Vagina (tissue), 2 donors: ENCODE measurements around the gene CD1C. TPM values are rescaled to one million over a fixed set of nuclear protein-coding genes. Genes with fewer than 3 reads are reported as not detected.
"Not testable (repeated sequence)": the region's sequence is repeated elsewhere in the genome, so short reads cannot be mapped to it uniquely, and the experiment has no call there.

Source experiments
- DNase-seq, 2 donors: peaks; one replicate each; pipeline ENCODE4 v3.0.0-alpha.2; 2017; ENCODE audit errors: extremely low spot score in 2 of 2
- H3K27ac ChIP-seq: fragments of 200-600 bp; sonication (generic); one replicate; pipeline ENCODE4 v1.5.1; 2019
- H3K27me3 ChIP-seq: fragments of 200-600 bp; sonication (generic); one replicate; pipeline ENCODE4 v1.5.1; 2019
- H3K36me3 ChIP-seq, 2 donors: fragments of 200-600 bp; sonication (generic); one replicate each; pipeline ENCODE4 v1.5.1; 2017 to 2019
- H3K4me1 ChIP-seq: fragments of 200-600 bp; sonication (generic); one replicate; pipeline ENCODE4 v1.5.1; 2019
- H3K4me3 ChIP-seq, 2 donors: fragments of 200-600 bp; sonication (generic); 1 replicate in 1 of 2; 2 replicates in 1 of 2; pipeline ENCODE4 v1.5.1; 2016 to 2019
- H3K9me3 ChIP-seq: fragments of 200-600 bp; sonication (generic); one replicate; pipeline ENCODE4 v1.5.1; 2019
- CTCF ChIP-seq, 3 experiments: fragments of 450-650 bp in 2 of 3; fragments of 200-600 bp in 1 of 3; sonication (generic) in 1 of 3; IDR thresholded peaks; one replicate each; pipeline ENCODE4 v1.5.1; 2017 to 2019; ENCODE audit warnings: antibody characterized with exemption in 3 of 3, mild to moderate bottlenecking in 2 of 3, moderate library complexity in 2 of 3
- POLR2A ChIP-seq, 2 donors: fragments of 450-650 bp; IDR thresholded peaks; one replicate each; pipeline ENCODE4 v1.6.1; 2017; ENCODE audit warnings: antibody characterized with exemption in 2 of 2, mild to moderate bottlenecking in 2 of 2, moderate library complexity in 2 of 2
- POLR2AphosphoS5 ChIP-seq, 2 donors: sonication (generic); formaldehyde crosslinking; IDR thresholded peaks; one replicate each; pipeline ENCODE4 v1.9.0; 2017; ENCODE audit warnings: antibody characterized with exemption in 2 of 2, mild to moderate bottlenecking in 2 of 2, low read depth in 1 of 2; ENCODE audit not compliant: insufficient read depth in 1 of 2
- intact Hi-C: fragments of 100-400 bp; cut with DNase I; formaldehyde crosslinking; loops from one replicate; pipeline ENCODE4 v1.15.1; 2023
- total RNA-seq: library from RNA; depleted of rRNA; stranded (reverse); fragments of >200 nt; gene quantifications from one replicate; pipeline ENCODE4 v1.2.3, GENCODE V29; 2016

CD1C gene
- total RNA-seq, 1 donor from 2014 or later: 9.6 TPM

- intact Hi-C loops: no loop called here
- TF ChIP-seq POLR2AphosphoS5 (IDR thresholded peaks at IDR 0.05; ENCODE audit: insufficient read depth in 1 of 2, low read depth in 1 of 2) (no peak), CTCF (IDR thresholded peaks at IDR 0.05) (no peak), POLR2A (IDR thresholded peaks at IDR 0.05) (no peak)
- Histone ChIP-seq H3K4me3 (no peak overlapping the region), H3K36me3 (no peaks in the 10 kb centered on the region), H3K4me1 (no peaks in the 10 kb centered on the region), H3K27me3 (no peaks in the 10 kb centered on the region), H3K9me3 (no peaks in the 10 kb centered on the region), H3K27ac (no peak overlapping the region)
- no peak for DNase-seq
Observed at GRCh38 chr1:158331106-158331425, 41.3 kb downstream of the CD1C start.

DNA sequence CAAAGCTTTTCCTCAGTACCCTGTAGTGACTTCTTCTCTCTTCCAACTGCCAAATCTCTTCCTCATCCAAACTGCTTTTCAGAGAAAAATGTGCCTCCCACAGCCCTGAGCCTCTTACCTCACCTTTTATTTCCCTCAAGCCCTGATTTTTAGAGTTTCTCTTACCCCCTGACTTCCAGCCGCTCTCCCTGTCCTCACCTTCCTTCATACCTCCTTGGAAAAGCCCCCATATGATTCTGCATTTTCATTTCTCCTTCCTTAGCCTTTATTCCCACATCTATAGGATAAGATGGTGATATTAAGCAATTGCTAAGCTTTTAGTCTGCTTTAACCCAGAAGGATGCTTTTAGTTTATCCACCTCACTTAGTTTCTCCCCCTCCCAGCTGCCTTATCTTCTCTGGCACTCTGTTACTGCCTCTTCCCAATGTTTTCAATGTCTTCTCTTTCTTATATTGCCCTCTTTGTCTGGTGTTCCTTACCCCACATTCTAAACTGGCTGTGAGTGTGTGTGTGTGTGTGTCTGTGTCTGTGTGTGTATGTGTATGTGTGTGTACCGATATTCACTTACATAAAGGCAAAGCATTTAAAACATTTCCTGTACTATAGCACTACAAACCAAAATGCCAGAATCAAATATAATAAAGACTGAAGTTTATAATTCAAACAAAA, 41.9 kb downstream of the CD1C start, which contains the start of gene CD1B:
CD1B (minus strand) TSS at position 51 of the 670 bp plus-strand sequence. CDS start 108 bp downstream, outside the sequence.
- Histone ChIP-seq H3K9me3 (no peaks in the 10 kb centered on the region), H3K4me3 (no peak within 1 kb of the TSS), H3K36me3 (no peaks in the 10 kb centered on the region), H3K27me3 (no peaks in the 10 kb centered on the region), H3K27ac (no peak within 1 kb of the TSS), H3K4me1 (no peaks in the 10 kb centered on the region)
- no peak for DNase-seq
- no peak for TF ChIP-seq POLR2AphosphoS5 (IDR thresholded peaks at IDR 0.05; ENCODE audit: insufficient read depth in 1 of 2, low read depth in 1 of 2)
- intact Hi-C loops: no loop called here

DNA sequence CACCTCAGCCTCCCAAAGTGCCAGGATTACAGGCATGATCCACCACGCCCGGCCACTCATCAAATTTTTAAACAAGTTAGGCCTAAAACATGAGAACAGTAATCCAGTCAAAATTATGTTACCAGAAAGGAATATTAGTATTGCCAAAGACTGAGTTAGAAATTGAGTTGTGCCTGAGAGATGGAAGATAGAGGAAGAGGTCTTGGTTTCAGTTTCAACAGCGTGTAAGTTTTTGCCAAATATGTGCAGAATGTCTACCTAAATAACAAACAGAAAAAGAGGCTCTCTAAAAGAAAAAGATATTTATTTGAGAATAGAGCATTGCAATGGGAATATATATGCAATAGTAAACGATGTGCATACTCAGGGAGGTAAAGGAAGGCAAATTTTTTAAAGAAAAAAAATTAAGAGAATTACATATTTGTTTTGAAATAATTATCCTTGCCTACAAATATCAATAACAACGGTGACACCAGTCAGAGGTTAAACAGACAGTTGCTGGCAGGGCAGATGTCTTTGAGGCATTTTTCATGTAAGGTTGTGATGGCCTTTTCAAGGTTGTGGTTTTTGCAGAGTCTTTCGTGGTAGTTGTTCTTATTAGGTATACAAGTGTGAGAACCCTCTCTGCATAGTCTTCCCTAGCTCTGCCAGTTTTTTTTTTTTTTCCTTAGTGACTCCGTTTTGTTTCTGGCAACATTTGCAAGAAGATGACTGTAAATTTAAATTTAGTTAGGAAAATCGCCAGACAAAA, 43.9 kb downstream of the CD1C start:
- Histone ChIP-seq H3K27ac (no peak overlapping the region), H3K36me3 (no peaks in the 10 kb centered on the region), H3K4me1 (no peaks in the 10 kb centered on the region), H3K4me3 (no peak overlapping the region), H3K27me3 (no peaks in the 10 kb centered on the region), H3K9me3 (no peaks in the 10 kb centered on the region)
- intact Hi-C loops: no loop called here
- no peak for DNase-seq
- TF ChIP-seq POLR2AphosphoS5 (IDR thresholded peaks at IDR 0.05; ENCODE audit: insufficient read depth in 1 of 2, low read depth in 1 of 2): no peak
- TF ChIP-seq POLR2A (IDR thresholded peaks at IDR 0.05): no peak
- no peak for TF ChIP-seq CTCF (IDR thresholded peaks at IDR 0.05)

DNA sequence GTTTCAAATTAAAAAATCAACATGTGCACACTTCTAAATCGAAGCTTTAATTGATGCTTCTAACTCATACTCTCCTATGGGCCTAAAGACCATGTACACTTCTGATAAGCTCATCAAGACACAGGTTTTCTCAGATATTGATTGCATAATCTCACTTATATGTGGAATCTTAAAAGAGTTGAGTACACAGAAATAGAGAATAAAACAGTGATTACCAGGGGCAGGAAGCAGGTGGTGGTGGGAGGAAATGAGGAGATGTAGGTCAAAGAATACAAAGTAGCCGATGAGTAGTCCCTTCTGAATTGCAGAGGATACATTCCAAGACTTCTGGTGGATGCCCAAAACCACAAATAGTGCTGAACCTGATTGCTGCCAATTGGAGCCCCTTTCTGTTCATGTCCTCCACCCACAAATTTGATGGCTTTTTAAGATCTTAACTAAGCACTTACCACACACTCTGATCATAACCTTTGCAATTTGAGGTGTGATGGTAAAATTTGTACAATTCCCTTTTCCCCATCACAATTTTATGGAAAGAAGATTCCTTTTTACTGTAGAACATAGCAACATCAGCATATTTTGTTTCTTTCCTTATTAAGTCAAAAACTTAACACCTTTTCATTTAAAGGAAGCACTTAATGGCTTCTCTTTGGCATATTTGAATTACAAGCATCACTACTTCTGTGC, 44.9 kb downstream of the CD1C start:
- Histone ChIP-seq H3K27ac (no peak overlapping the region), H3K9me3 (no peaks in the 10 kb centered on the region), H3K27me3 (no peaks in the 10 kb centered on the region), H3K4me3 (no peak overlapping the region), H3K4me1 (no peaks in the 10 kb centered on the region), H3K36me3 (no peaks in the 10 kb centered on the region)
- no peak for DNase-seq
- TF ChIP-seq CTCF (IDR thresholded peaks at IDR 0.05): no peak
- TF ChIP-seq POLR2A (IDR thresholded peaks at IDR 0.05): no peak
- TF ChIP-seq POLR2AphosphoS5 (IDR thresholded peaks at IDR 0.05; ENCODE audit: insufficient read depth in 1 of 2, low read depth in 1 of 2): no peak
- intact Hi-C loops: no loop called here

DNA sequence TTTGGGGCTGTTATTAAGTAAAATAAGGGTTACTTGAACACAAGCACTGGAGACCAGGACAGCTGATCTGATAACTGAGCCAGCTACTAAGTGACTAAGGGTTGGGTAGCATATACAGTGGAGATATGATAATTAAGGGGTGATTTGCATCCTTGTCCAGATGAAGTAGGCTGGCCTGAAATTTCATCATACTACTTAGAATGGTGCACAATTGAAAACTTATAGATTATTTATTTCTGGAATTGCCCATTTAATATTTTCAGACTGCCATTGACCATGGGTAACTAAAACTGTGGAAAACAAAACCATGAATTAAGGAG, 45.5 kb downstream of the CD1C start:
- H3K27me3 ChIP-seq: no peaks in the 10 kb centered on the region
- intact Hi-C loops: no loop called here
- TF ChIP-seq POLR2A (IDR thresholded peaks at IDR 0.05): no peak
- no peak for TF ChIP-seq CTCF (IDR thresholded peaks at IDR 0.05)
- no peak for TF ChIP-seq POLR2AphosphoS5 (IDR thresholded peaks at IDR 0.05; ENCODE audit: insufficient read depth in 1 of 2, low read depth in 1 of 2)
- H3K27ac ChIP-seq: no peak overlapping the region
- no peaks in the 10 kb centered on the region for H3K4me1 ChIP-seq
- no peak overlapping the region for H3K4me3 ChIP-seq
- no peak for DNase-seq
- H3K9me3 ChIP-seq: no peaks in the 10 kb centered on the region
- no peaks in the 10 kb centered on the region for H3K36me3 ChIP-seq

DNA sequence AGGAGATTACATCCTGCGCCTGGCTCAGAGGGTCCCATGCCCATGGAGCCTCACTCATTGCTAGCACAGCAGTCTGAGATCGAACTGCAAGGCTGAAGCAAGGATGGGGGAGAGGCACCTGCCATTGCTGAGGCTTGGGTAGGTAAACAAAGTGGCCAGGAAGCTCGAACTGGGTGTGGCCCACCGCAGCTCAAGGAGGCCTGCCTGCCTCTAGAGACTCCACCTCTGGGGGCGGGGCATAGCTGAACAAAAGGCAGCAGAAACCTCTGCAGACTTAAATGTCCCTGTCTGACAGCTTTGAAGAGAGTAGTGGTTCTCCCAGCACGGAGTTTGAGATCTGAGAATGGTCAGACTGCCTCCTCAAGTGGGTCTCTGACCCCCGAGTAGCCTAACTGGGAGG, 46.7 kb downstream of the CD1C start:
- DNase-seq, H3K27me3 ChIP-seq, H3K36me3 ChIP-seq, H3K27ac ChIP-seq, H3K4me1 ChIP-seq, H3K4me3 ChIP-seq, H3K9me3 ChIP-seq, intact Hi-C loops: not testable (repeated sequence)
